SK-N-SH treated with all-trans-retinoic acid at 6 μM for 48 hours (cell line): Measurements from ENCODE around the gene SLC2A4RG.
A peak's percentile ranks its signal among the peaks of the same experiment; 100 is the strongest.

Source experiments
- ATAC-seq: fragments of 200-7000 bp; cut with Tn5 transposase; 3 replicates; pipeline ENCODE4 v1.9.1; 2020; ENCODE audit warnings: mild to moderate bottlenecking, moderate library complexity
- ARNTL ChIP-seq: fragments of 450-650 bp; formaldehyde crosslinking; IDR thresholded peaks from 2 replicates; pipeline ENCODE4 v1.5.0; 2020; ENCODE audit warnings: low read depth, mild to moderate bottlenecking, moderate library complexity, borderline replicate concordance
- BACH2 ChIP-seq: fragments of 250-450 bp; sonication (Bioruptor Pico); IDR thresholded peaks from 2 replicates; pipeline ENCODE4 v1.9.0; 2021; ENCODE audit warnings: mild to moderate bottlenecking, borderline replicate concordance
- CSDC2 ChIP-seq: fragments of 250-450 bp; sonication (Bioruptor Pico); IDR thresholded peaks from 2 replicates; pipeline ENCODE4 v1.5.0; 2020; ENCODE audit warnings: mild to moderate bottlenecking, moderate library complexity
- GLIS3 ChIP-seq: fragments of 250-450 bp; sonication (Bioruptor Pico); IDR thresholded peaks from 2 replicates; pipeline ENCODE4 v1.5.0; 2020; ENCODE audit warnings: mild to moderate bottlenecking, moderate library complexity
- OSR1 ChIP-seq: fragments of 250-450 bp; sonication (Bioruptor Pico); IDR thresholded peaks from 2 replicates; pipeline ENCODE4 v1.8.0; 2022; ENCODE audit warnings: moderate library complexity, mild to moderate bottlenecking, inconsistent platforms
- PPARA ChIP-seq: fragments of 250-450 bp; sonication (Bioruptor Pico); IDR thresholded peaks from 2 replicates; pipeline ENCODE4 v1.5.0; 2020; ENCODE audit warnings: mild to moderate bottlenecking, borderline replicate concordance
- RARB ChIP-seq: fragments of 250-450 bp; sonication (Bioruptor Pico); IDR thresholded peaks from 2 replicates; pipeline ENCODE4 v1.8.0; 2021; ENCODE audit warnings: mild to moderate bottlenecking, moderate library complexity
- TOX ChIP-seq: fragments of 250-450 bp; sonication (Bioruptor Pico); IDR thresholded peaks from 2 replicates; pipeline ENCODE4 v1.8.0; 2021; ENCODE audit warnings: mild to moderate bottlenecking, moderate library complexity, borderline replicate concordance
- ZC3H10 ChIP-seq: fragments of 250-450 bp; sonication (Bioruptor Pico); IDR thresholded peaks from 2 replicates; pipeline ENCODE4 v1.5.1; 2021; ENCODE audit warnings: mild to moderate bottlenecking, moderate library complexity
- ZFP3 ChIP-seq: fragments of 250-450 bp; sonication (Bioruptor Pico); IDR thresholded peaks from 2 replicates; pipeline ENCODE4 v1.5.0; 2020; ENCODE audit warnings: mild to moderate bottlenecking, moderate library complexity
- ZFP30 ChIP-seq: fragments of 450-650 bp; formaldehyde crosslinking; IDR thresholded peaks from 2 replicates; pipeline ENCODE4 v1.5.0; 2022; ENCODE audit warnings: mild to moderate bottlenecking, moderate library complexity
- ZNF565 ChIP-seq: fragments of 450-650 bp; formaldehyde crosslinking; conservative IDR thresholded peaks from 2 replicates; pipeline ENCODE4 v1.5.0; 2020; ENCODE audit warnings: low read depth, mild to moderate bottlenecking, moderate library complexity
- ZNF70 ChIP-seq: fragments of 450-650 bp; formaldehyde crosslinking; IDR thresholded peaks from 2 replicates; pipeline ENCODE4 v1.5.0; 2020; ENCODE audit warnings: mild to moderate bottlenecking, moderate library complexity
- TF ChIP-seq, protein P1 (sequence below): fragments of 250-450 bp; sonication (Bioruptor Pico); IDR thresholded peaks from 2 replicates; pipeline ENCODE4 v1.8.0; 2021; ENCODE audit warnings: low read depth, mild to moderate bottlenecking, moderate library complexity, borderline replicate concordance
- TF ChIP-seq, protein P2 (sequence below): fragments of 250-450 bp; sonication (Bioruptor Pico); IDR thresholded peaks from 2 replicates; pipeline ENCODE4 v1.5.0; 2020; ENCODE audit warnings: mild to moderate bottlenecking, moderate library complexity
- TF ChIP-seq, protein P3 (sequence below): fragments of 250-450 bp; sonication (Bioruptor Pico); IDR thresholded peaks from 2 replicates; pipeline ENCODE4 v1.5.1; 2021; ENCODE audit warnings: mild to moderate bottlenecking, moderate library complexity
- TF ChIP-seq, protein P4 (sequence below): fragments of 250-450 bp; sonication (Bioruptor Pico); IDR thresholded peaks from 2 replicates; pipeline ENCODE4 v1.5.1; 2020; ENCODE audit warnings: low read depth, mild to moderate bottlenecking, moderate library complexity
- TF ChIP-seq, protein P5 (sequence below): fragments of 250-450 bp; sonication (Bioruptor Pico); IDR thresholded peaks from 2 replicates; pipeline ENCODE4 v1.8.0; 2020; ENCODE audit warnings: mild to moderate bottlenecking, moderate library complexity, borderline replicate concordance

SLC2A4RG gene

DNA sequence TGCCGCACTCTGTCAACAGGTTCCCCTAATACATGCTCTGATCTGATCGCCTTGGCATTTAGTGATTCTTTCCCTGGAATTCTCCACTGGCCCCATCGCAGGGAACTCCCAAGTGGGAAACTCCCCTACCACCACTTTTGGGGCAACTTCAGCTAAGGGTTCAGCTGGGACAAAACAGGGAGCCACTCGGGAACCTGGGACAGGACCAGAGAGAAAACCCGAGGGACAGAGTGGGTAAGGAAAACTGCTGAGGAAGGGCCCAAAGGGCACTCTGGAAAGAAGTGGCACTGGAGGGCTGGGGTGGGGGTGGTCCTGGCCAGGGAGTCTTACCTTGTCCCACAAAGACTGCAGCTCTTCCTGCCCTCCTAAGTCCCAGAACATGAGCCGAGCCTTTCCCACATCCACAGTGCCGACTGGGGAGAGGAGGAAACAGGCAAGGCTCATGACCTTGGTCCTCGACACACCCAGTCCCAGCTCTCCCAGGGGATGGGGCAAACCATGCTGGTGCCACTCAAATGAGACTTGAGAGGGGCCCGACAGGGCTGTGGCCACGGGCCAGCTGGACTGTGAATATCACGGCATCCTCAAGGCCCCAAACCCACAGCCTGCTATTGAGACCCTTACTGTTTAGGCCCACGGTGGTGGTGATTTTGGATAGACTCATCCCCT is 33.4 kb upstream of the SLC2A4RG start:
- TF ChIP-seq, protein P1, sequence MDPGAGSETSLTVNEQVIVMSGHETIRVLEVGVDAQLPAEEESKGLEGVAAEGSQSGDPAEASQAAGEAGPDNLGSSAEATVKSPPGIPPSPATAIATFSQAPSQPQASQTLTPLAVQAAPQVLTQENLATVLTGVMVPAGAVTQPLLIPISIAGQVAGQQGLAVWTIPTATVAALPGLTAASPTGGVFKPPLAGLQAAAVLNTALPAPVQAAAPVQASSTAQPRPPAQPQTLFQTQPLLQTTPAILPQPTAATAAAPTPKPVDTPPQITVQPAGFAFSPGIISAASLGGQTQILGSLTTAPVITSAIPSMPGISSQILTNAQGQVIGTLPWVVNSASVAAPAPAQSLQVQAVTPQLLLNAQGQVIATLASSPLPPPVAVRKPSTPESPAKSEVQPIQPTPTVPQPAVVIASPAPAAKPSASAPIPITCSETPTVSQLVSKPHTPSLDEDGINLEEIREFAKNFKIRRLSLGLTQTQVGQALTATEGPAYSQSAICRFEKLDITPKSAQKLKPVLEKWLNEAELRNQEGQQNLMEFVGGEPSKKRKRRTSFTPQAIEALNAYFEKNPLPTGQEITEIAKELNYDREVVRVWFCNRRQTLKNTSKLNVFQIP = no peak
- TF ChIP-seq, protein P2, sequence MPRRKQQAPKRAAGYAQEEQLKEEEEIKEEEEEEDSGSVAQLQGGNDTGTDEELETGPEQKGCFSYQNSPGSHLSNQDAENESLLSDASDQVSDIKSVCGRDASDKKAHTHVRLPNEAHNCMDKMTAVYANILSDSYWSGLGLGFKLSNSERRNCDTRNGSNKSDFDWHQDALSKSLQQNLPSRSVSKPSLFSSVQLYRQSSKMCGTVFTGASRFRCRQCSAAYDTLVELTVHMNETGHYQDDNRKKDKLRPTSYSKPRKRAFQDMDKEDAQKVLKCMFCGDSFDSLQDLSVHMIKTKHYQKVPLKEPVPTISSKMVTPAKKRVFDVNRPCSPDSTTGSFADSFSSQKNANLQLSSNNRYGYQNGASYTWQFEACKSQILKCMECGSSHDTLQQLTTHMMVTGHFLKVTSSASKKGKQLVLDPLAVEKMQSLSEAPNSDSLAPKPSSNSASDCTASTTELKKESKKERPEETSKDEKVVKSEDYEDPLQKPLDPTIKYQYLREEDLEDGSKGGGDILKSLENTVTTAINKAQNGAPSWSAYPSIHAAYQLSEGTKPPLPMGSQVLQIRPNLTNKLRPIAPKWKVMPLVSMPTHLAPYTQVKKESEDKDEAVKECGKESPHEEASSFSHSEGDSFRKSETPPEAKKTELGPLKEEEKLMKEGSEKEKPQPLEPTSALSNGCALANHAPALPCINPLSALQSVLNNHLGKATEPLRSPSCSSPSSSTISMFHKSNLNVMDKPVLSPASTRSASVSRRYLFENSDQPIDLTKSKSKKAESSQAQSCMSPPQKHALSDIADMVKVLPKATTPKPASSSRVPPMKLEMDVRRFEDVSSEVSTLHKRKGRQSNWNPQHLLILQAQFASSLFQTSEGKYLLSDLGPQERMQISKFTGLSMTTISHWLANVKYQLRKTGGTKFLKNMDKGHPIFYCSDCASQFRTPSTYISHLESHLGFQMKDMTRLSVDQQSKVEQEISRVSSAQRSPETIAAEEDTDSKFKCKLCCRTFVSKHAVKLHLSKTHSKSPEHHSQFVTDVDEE (CRISPR knock-in tag) = no peak
- TF ChIP-seq BACH2 (CRISPR knock-in tag) = no peak
- TF ChIP-seq ZNF70 (CRISPR knock-in tag) = no peak
- TF ChIP-seq ZFP30 (CRISPR knock-in tag) = no peak
- TF ChIP-seq ZNF565 (CRISPR knock-in tag) = no peak
- TF ChIP-seq, protein P3, sequence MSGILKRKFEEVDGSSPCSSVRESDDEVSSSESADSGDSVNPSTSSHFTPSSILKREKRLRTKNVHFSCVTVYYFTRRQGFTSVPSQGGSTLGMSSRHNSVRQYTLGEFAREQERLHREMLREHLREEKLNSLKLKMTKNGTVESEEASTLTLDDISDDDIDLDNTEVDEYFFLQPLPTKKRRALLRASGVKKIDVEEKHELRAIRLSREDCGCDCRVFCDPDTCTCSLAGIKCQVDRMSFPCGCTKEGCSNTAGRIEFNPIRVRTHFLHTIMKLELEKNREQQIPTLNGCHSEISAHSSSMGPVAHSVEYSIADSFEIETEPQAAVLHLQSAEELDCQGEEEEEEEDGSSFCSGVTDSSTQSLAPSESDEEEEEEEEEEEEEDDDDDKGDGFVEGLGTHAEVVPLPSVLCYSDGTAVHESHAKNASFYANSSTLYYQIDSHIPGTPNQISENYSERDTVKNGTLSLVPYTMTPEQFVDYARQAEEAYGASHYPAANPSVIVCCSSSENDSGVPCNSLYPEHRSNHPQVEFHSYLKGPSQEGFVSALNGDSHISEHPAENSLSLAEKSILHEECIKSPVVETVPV (CRISPR knock-in tag) = no peak
- TF ChIP-seq PPARA = no peak
- TF ChIP-seq ZFP3 = no peak
- no peak for TF ChIP-seq TOX (CRISPR knock-in tag)
- no peak for TF ChIP-seq RARB (CRISPR knock-in tag)
- TF ChIP-seq, protein P4, sequence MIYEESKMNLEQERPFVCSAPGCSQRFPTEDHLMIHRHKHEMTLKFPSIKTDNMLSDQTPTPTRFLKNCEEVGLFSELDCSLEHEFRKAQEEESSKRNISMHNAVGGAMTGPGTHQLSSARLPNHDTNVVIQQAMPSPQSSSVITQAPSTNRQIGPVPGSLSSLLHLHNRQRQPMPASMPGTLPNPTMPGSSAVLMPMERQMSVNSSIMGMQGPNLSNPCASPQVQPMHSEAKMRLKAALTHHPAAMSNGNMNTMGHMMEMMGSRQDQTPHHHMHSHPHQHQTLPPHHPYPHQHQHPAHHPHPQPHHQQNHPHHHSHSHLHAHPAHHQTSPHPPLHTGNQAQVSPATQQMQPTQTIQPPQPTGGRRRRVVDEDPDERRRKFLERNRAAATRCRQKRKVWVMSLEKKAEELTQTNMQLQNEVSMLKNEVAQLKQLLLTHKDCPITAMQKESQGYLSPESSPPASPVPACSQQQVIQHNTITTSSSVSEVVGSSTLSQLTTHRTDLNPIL (CRISPR knock-in tag) = no peak
- no peak for TF ChIP-seq OSR1 (CRISPR knock-in tag)
- no peak for TF ChIP-seq ARNTL (CRISPR knock-in tag)
- TF ChIP-seq GLIS3 (CRISPR knock-in tag) = no peak
- no peak for ATAC-seq

DNA sequence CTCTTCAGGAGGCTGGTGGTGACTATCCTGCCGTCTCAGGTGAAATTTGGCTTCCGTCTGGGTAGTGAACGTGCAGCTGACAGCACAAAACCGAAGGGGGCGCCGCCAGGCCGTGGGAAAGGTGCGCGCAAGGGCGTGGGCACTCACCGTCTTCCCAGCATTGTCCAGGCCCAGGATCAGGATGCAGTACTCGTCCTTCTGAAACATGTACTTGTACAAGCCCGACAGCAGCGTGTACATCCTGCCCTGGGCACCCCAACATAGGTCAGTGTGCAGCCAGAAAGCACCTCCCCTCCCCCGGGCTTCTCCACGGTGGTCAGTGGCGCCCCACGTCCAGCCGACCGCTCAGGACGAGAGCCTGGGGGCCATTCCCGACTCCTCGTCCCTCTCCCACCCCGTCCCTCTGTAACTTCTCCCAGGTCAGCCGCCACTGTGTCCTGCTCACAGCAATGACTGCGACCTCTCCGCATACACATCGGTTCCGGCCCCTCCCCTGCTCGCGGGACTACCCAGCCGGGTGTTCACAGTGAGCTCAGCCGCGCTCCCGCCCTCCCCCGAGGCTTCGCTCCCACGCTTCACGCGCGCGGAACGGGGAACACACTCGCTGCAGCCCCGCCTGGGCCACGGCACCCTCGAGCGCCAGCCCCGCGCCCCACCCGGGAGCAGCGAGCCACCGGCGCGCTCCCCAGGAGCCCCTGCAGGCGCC is 32.6 kb upstream of the SLC2A4RG start:
- peak; percentile 62 for ATAC-seq
- TF ChIP-seq ZC3H10 = no peak
- TF ChIP-seq, protein P3 (CRISPR knock-in tag) = no peak
- TF ChIP-seq BACH2 (CRISPR knock-in tag) = no peak
- TF ChIP-seq, protein P1 = no peak
- TF ChIP-seq, protein P2 (CRISPR knock-in tag) = no peak
- no peak for TF ChIP-seq ZFP3
- no peak for TF ChIP-seq CSDC2
- TF ChIP-seq, protein P5, sequence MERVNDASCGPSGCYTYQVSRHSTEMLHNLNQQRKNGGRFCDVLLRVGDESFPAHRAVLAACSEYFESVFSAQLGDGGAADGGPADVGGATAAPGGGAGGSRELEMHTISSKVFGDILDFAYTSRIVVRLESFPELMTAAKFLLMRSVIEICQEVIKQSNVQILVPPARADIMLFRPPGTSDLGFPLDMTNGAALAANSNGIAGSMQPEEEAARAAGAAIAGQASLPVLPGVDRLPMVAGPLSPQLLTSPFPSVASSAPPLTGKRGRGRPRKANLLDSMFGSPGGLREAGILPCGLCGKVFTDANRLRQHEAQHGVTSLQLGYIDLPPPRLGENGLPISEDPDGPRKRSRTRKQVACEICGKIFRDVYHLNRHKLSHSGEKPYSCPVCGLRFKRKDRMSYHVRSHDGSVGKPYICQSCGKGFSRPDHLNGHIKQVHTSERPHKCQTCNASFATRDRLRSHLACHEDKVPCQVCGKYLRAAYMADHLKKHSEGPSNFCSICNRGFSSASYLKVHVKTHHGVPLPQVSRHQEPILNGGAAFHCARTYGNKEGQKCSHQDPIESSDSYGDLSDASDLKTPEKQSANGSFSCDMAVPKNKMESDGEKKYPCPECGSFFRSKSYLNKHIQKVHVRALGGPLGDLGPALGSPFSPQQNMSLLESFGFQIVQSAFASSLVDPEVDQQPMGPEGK (CRISPR knock-in tag) = no peak
- TF ChIP-seq TOX (CRISPR knock-in tag) = no peak
